ENCODE data around the gene PHLPP1. TPM values are rescaled to one million over a fixed set of nuclear protein-coding genes. Genes with fewer than 3 reads are reported as not detected.

The PHLPP1 gene
- total RNA-seq, 1 donor from 2014 or later: 21.2 TPM

GRCh38 chr18:62725896-62726295 is 10.6 kb downstream of the PHLPP1 start:
- DNase-seq (ENCODE audit: low spot score in 2 of 2, unreplicated experiment in 2 of 2): no peak
- Mint-ChIP-seq H3K4me3 (no peak overlapping the region), H3K27ac (no peak overlapping the region), H3K9me3 (peaks cover 3% of the 10 kb centered on the region), H3K36me3 (peaks cover 3% of the 10 kb centered on the region), H3K4me1 (peaks cover 37% of the 10 kb centered on the region), H3K27me3 (ENCODE audit: low read depth) (no peaks in the 10 kb centered on the region)
- no peak for TF ChIP-seq CTCF (IDR thresholded peaks at IDR 0.05; ENCODE audit: unreplicated experiment)

- TF ChIP-seq CTCF (IDR thresholded peaks at IDR 0.05; ENCODE audit: unreplicated experiment): no peak
- Mint-ChIP-seq H3K36me3 (peaks cover 18% of the 10 kb centered on the region), H3K4me1 (peaks cover 19% of the 10 kb centered on the region), H3K27me3 (ENCODE audit: low read depth) (no peaks in the 10 kb centered on the region), H3K27ac (no peak overlapping the region), H3K9me3 (peaks cover 19% of the 10 kb centered on the region), H3K4me3 (no peak overlapping the region)
- DNase-seq (ENCODE audit: low spot score in 2 of 2, unreplicated experiment in 2 of 2): no peak
These were observed 12.9 kb downstream of the PHLPP1 start for GRCh38 chr18:62728254-62728653.

GRCh38 chr18:62729487-62730386 is 14.4 kb downstream of the PHLPP1 start:
- DNase-seq (ENCODE audit: low spot score in 2 of 2, unreplicated experiment in 2 of 2): no peak
- Mint-ChIP-seq H3K9me3 (peaks cover 19% of the 10 kb centered on the region), H3K4me3 (no peak overlapping the region), H3K27ac (no peak overlapping the region), H3K27me3 (ENCODE audit: low read depth) (no peaks in the 10 kb centered on the region), H3K4me1 (peaks cover 21% of the 10 kb centered on the region), H3K36me3 (peaks cover 20% of the 10 kb centered on the region)
- no peak for TF ChIP-seq CTCF (IDR thresholded peaks at IDR 0.05; ENCODE audit: unreplicated experiment)

- Mint-ChIP-seq H3K4me3 (no peak overlapping the region), H3K27me3 (ENCODE audit: low read depth) (no peaks in the 10 kb centered on the region), H3K27ac (no peak overlapping the region), H3K9me3 (peaks cover 19% of the 10 kb centered on the region), H3K4me1 (peaks cover 20% of the 10 kb centered on the region), H3K36me3 (peaks cover 20% of the 10 kb centered on the region)
- DNase-seq (ENCODE audit: low spot score in 2 of 2, unreplicated experiment in 2 of 2): no peak
- no peak for TF ChIP-seq CTCF (IDR thresholded peaks at IDR 0.05; ENCODE audit: unreplicated experiment)
These were observed 15.6 kb downstream of the PHLPP1 start for GRCh38 chr18:62730941-62731340.

- no peaks in the 10 kb centered on the region for H3K27me3 Mint-ChIP-seq (ENCODE audit: low read depth)
- H3K4me3 Mint-ChIP-seq: no peak overlapping the region
- peaks cover 34% of the 10 kb centered on the region for H3K4me1 Mint-ChIP-seq
- H3K27ac Mint-ChIP-seq: no peak overlapping the region
- no peak for DNase-seq (ENCODE audit: low spot score in 2 of 2, unreplicated experiment in 2 of 2)
- H3K36me3 Mint-ChIP-seq: peaks cover 20% of the 10 kb centered on the region
- H3K9me3 Mint-ChIP-seq: peaks cover 22% of the 10 kb centered on the region
- TF ChIP-seq CTCF (IDR thresholded peaks at IDR 0.05; ENCODE audit: unreplicated experiment): no peak
These were observed 17.3 kb downstream of the PHLPP1 start for GRCh38 chr18:62732617-62733016.

Data from mesothelial cell of epicardium (in vitro differentiated cells).